Activated CD4-positive, alpha-beta T cell treated with anti-CD3 and anti-CD28 coated beads, Interleukin-2, amount 10 ng/mL, durations not matched to agents 24 days and 14 days (primary cell): ENCODE results near the gene AP1S1. TPM values are rescaled to one million over a fixed set of nuclear protein-coding genes. Genes with fewer than 3 reads are reported as not detected.
"Not testable (repeated sequence)": the region's sequence is repeated elsewhere in the genome, so short reads cannot be mapped to it uniquely, and the experiment has no call there.

Experiments used
- DNase-seq: peaks from one replicate; pipeline ENCODE4 v3.0.0; 2022
- H3K27ac Mint-ChIP-seq: one replicate; pipeline ENCODE4 v1.8.0; 2022; ENCODE audit warnings: mild to moderate bottlenecking, mixed read lengths
- H3K27me3 Mint-ChIP-seq: one replicate; pipeline ENCODE4 v1.8.0; 2022; ENCODE audit warnings: mixed read lengths
- H3K36me3 Mint-ChIP-seq: one replicate; pipeline ENCODE4 v1.8.0; 2022; ENCODE audit warnings: low read depth, mild to moderate bottlenecking, mixed read lengths
- H3K4me1 Mint-ChIP-seq: one replicate; pipeline ENCODE4 v1.8.0; 2021; ENCODE audit warnings: mixed read lengths
- H3K4me3 Mint-ChIP-seq: one replicate; pipeline ENCODE4 v1.8.0; 2022; ENCODE audit warnings: mild to moderate bottlenecking, moderate library complexity, mixed read lengths
- H3K9me3 Mint-ChIP-seq: one replicate; pipeline ENCODE4 v1.8.0; 2021; ENCODE audit warnings: mixed read lengths
- intact Hi-C: fragments of 100-400 bp; cut with micrococcal nuclease; formaldehyde crosslinking; loops from one replicate; pipeline ENCODE4 v1.15.1; 2023
- total RNA-seq: library from RNA; stranded (reverse); gene quantifications from 2 replicates; pipeline ENCODE4 v1.2.3, GENCODE V29; 2022

The AP1S1 gene
- total RNA-seq, 1 donor from 2014 or later, result 49.2 TPM

- intact Hi-C loops, result no loop called here
- no peaks in the 10 kb centered on the region for H3K9me3 Mint-ChIP-seq
- peaks cover 19% of the 10 kb centered on the region for H3K4me1 Mint-ChIP-seq
- H3K27ac Mint-ChIP-seq, result no peak overlapping the region
- peaks cover 23% of the 10 kb centered on the region for H3K27me3 Mint-ChIP-seq
- no peak for DNase-seq
- no peak overlapping the region for H3K4me3 Mint-ChIP-seq
- no peaks in the 10 kb centered on the region for H3K36me3 Mint-ChIP-seq
Measured at GRCh38 chr7:101119876-101120275, 34.4 kb upstream of the AP1S1 start.

GRCh38 chr7:101120315-101120714 is 34.0 kb upstream of the AP1S1 start:
- H3K4me3 Mint-ChIP-seq, result no peak overlapping the region
- intact Hi-C loops, result no loop called here
- peaks cover 23% of the 10 kb centered on the region for H3K27me3 Mint-ChIP-seq
- no peak for DNase-seq
- H3K9me3 Mint-ChIP-seq, result no peaks in the 10 kb centered on the region
- peaks cover 22% of the 10 kb centered on the region for H3K4me1 Mint-ChIP-seq
- H3K36me3 Mint-ChIP-seq, result no peaks in the 10 kb centered on the region
- H3K27ac Mint-ChIP-seq, result no peak overlapping the region

- H3K4me3 Mint-ChIP-seq, result peak overlapping the region; percentile 70
- intact Hi-C loops, DNase-seq, H3K9me3 Mint-ChIP-seq, H3K36me3 Mint-ChIP-seq, H3K27ac Mint-ChIP-seq: not testable (repeated sequence)
- peaks cover 32% of the 10 kb centered on the region for H3K4me1 Mint-ChIP-seq
- H3K27me3 Mint-ChIP-seq, result peaks cover 27% of the 10 kb centered on the region
Measured at GRCh38 chr7:101121631-101121990, 32.7 kb upstream of the AP1S1 start.

- Mint-ChIP-seq H3K4me3 (peak overlapping the region; percentile 70), H3K27ac (peak overlapping the region; percentile 54), H3K9me3 (no peaks in the 10 kb centered on the region), H3K4me1 (peaks cover 39% of the 10 kb centered on the region), H3K36me3 (no peaks in the 10 kb centered on the region), H3K27me3 (peaks cover 33% of the 10 kb centered on the region)
- peak; percentile 60 for DNase-seq
- intact Hi-C loops, result no loop called here
Measured at GRCh38 chr7:101121991-101122932, 32.0 kb upstream of the AP1S1 start.

- no peak overlapping the region for H3K27ac Mint-ChIP-seq
- no peak for DNase-seq
- peaks cover 46% of the 10 kb centered on the region for H3K4me1 Mint-ChIP-seq
- H3K9me3 Mint-ChIP-seq, result no peaks in the 10 kb centered on the region
- intact Hi-C loops, result no loop called here
- peaks cover 42% of the 10 kb centered on the region for H3K27me3 Mint-ChIP-seq
- no peak overlapping the region for H3K4me3 Mint-ChIP-seq
- H3K36me3 Mint-ChIP-seq, result no peaks in the 10 kb centered on the region
Measured at GRCh38 chr7:101122933-101123702, 31.2 kb upstream of the AP1S1 start.

GRCh38 chr7:101123703-101124068 is 30.6 kb upstream of the AP1S1 start:
- Mint-ChIP-seq H3K9me3 (no peaks in the 10 kb centered on the region), H3K27ac (no peak overlapping the region), H3K4me1 (peaks cover 48% of the 10 kb centered on the region), H3K36me3 (no peaks in the 10 kb centered on the region), H3K27me3 (peaks cover 46% of the 10 kb centered on the region), H3K4me3 (no peak overlapping the region)
- DNase-seq, result no peak
- intact Hi-C loops, result loop anchor here (1.0 kb wide), 1 partner anchor 14 kb away; no protein-coding TSS in a partner anchor

GRCh38 chr7:101124376-101125056 is 29.8 kb upstream of the AP1S1 start:
- intact Hi-C loops, result loop anchor here (1.0 kb wide), 1 partner anchor 13 kb away; no protein-coding TSS in a partner anchor

GRCh38 chr7:101125989-101126650 is 28.2 kb upstream of the AP1S1 start:
- DNase-seq, result peak; percentile 62
- Mint-ChIP-seq H3K4me1 (peaks cover 49% of the 10 kb centered on the region), H3K27ac (peak overlapping the region; percentile 56), H3K9me3 (no peaks in the 10 kb centered on the region), H3K27me3 (peaks cover 51% of the 10 kb centered on the region), H3K4me3 (peak overlapping the region; percentile 56), H3K36me3 (no peaks in the 10 kb centered on the region)
- intact Hi-C loops, result no loop called here

More at GRCh38 chr7:101124376-101125056, 29.8 kb upstream of the AP1S1 start:
- H3K27ac Mint-ChIP-seq, result peak overlapping the region; percentile 67
- DNase-seq, result peak; percentile 75
- H3K27me3 Mint-ChIP-seq, result peaks cover 46% of the 10 kb centered on the region
- no peaks in the 10 kb centered on the region for H3K36me3 Mint-ChIP-seq
- H3K9me3 Mint-ChIP-seq, result no peaks in the 10 kb centered on the region
- H3K4me1 Mint-ChIP-seq, result peaks cover 49% of the 10 kb centered on the region
- peak overlapping the region; percentile 55 for H3K4me3 Mint-ChIP-seq

GRCh38 chr7:101126651-101127459 is 27.4 kb upstream of the AP1S1 start, which contains the start of gene SERPINE1:
SERPINE1 (plus strand) TSS chr7:101127104; CDS start chr7:101128394, 1,290 bp downstream.
- H3K9me3 Mint-ChIP-seq, result no peaks in the 10 kb centered on the region
- intact Hi-C loops, result no loop called here
- peak; percentile 88 for DNase-seq
- peak within 1 kb of the TSS; percentile 56 for H3K27ac Mint-ChIP-seq
- no peaks in the 10 kb centered on the region for H3K36me3 Mint-ChIP-seq
- H3K4me1 Mint-ChIP-seq, result peaks cover 46% of the 10 kb centered on the region
- peak within 1 kb of the TSS; percentile 56 for H3K4me3 Mint-ChIP-seq
- H3K27me3 Mint-ChIP-seq, result peaks cover 50% of the 10 kb centered on the region

- Mint-ChIP-seq H3K27me3 (peaks cover 47% of the 10 kb centered on the region), H3K4me1 (peaks cover 40% of the 10 kb centered on the region), H3K36me3 (no peaks in the 10 kb centered on the region), H3K9me3 (no peaks in the 10 kb centered on the region), H3K27ac (peak overlapping the region; percentile 4), H3K4me3 (peak overlapping the region; percentile 56)
- no peak for DNase-seq
- intact Hi-C loops, result no loop called here
Measured at GRCh38 chr7:101127460-101128039, 26.7 kb upstream of the AP1S1 start.

- Mint-ChIP-seq H3K36me3 (no peaks in the 10 kb centered on the region), H3K9me3 (no peaks in the 10 kb centered on the region), H3K27ac (no peak overlapping the region), H3K27me3 (peaks cover 44% of the 10 kb centered on the region), H3K4me1 (peaks cover 38% of the 10 kb centered on the region), H3K4me3 (no peak overlapping the region)
- intact Hi-C loops, result no loop called here
- no peak for DNase-seq
Measured at GRCh38 chr7:101128040-101128834, 26.0 kb upstream of the AP1S1 start.
